ENCODE results near the gene MYO7B.

The MYO7B gene

DNA sequence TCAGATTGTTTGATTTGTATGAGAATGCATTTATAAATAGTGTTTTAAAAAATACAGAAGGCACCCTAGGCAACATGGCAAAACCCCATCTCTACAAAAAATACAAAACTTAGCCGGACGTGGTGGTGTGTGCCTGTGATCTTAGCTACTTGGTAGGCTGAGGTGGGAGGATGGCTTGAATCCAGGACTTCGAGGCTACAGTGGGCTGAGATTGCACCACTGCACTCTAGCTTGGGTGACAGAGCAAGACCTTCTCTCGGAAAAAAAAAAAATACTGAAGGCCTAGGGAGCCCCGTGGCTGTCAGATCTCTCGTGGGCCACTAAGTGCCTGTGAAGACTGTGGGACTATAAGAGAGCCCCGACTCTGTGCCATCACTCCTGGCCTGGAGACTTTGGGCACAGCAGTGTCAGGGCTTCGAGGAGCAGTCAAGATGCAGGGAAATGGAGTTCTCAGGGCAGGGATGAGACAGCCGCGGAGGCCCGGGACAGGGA is 40.5 kb downstream of the MYO7B start:
- no peak for ATAC-seq (ENCODE audit: low read depth)

GRCh38 chr2:127576433-127577207 is 41.1 kb downstream of the MYO7B start:
- peak; percentile 83 for ATAC-seq (ENCODE audit: low read depth)
- no peak for DNase-seq (ENCODE audit: low spot score)
- no peaks in the 10 kb centered on the region for H3K27me3 ChIP-seq (ENCODE audit: insufficient read depth, poor library complexity, severe bottlenecking)

More for the DNA sequence above, 40.5 kb downstream of the MYO7B start:
- H3K9me3 ChIP-seq (ENCODE audit: severe bottlenecking), result no peaks in the 10 kb centered on the region
- no peaks in the 10 kb centered on the region for H3K4me1 ChIP-seq (ENCODE audit: insufficient read depth, poor library complexity, severe bottlenecking)
- H3K27ac ChIP-seq (ENCODE audit: poor library complexity, severe bottlenecking), result no peak overlapping the region
- no peak overlapping the region for H3K4me3 ChIP-seq (ENCODE audit: severe bottlenecking)
- no peak for TF ChIP-seq CTCF (IDR thresholded peaks at IDR 0.05; ENCODE audit: poor library complexity, severe bottlenecking)
- H3K36me3 ChIP-seq (ENCODE audit: low read depth), result no peaks in the 10 kb centered on the region
- DNase-seq (ENCODE audit: low spot score), result no peak
- no peaks in the 10 kb centered on the region for H3K27me3 ChIP-seq (ENCODE audit: insufficient read depth, poor library complexity, severe bottlenecking)

DNA sequence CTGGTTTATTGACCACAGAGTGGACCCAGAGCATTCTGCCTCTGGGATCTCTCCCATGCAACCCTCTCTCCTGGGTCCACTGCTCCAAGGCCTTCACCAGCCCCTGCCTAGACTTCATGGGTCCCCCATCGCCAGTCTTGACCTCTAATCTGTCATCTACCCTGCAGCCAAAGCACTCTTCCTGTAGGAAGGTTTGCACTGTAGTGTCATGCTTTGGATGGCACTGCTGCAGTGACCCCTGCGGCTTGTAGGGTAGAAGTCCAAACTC is 41.7 kb downstream of the MYO7B start:
- no peak for TF ChIP-seq CTCF (IDR thresholded peaks at IDR 0.05; ENCODE audit: poor library complexity, severe bottlenecking)
- no peak overlapping the region for H3K27ac ChIP-seq (ENCODE audit: poor library complexity, severe bottlenecking)
- no peaks in the 10 kb centered on the region for H3K4me1 ChIP-seq (ENCODE audit: insufficient read depth, poor library complexity, severe bottlenecking)
- no peaks in the 10 kb centered on the region for H3K27me3 ChIP-seq (ENCODE audit: insufficient read depth, poor library complexity, severe bottlenecking)
- no peaks in the 10 kb centered on the region for H3K36me3 ChIP-seq (ENCODE audit: low read depth)
- ATAC-seq (ENCODE audit: low read depth) (no peak), DNase-seq (ENCODE audit: low spot score) (no peak)
- H3K4me3 ChIP-seq (ENCODE audit: severe bottlenecking), result no peak overlapping the region
- no peaks in the 10 kb centered on the region for H3K9me3 ChIP-seq (ENCODE audit: severe bottlenecking)

More at GRCh38 chr2:127576433-127577207, 41.1 kb downstream of the MYO7B start:
- no peak for TF ChIP-seq CTCF (IDR thresholded peaks at IDR 0.05; ENCODE audit: poor library complexity, severe bottlenecking)
- Histone ChIP-seq H3K4me3 (ENCODE audit: severe bottlenecking) (no peak overlapping the region), H3K36me3 (ENCODE audit: low read depth) (no peaks in the 10 kb centered on the region), H3K27ac (ENCODE audit: poor library complexity, severe bottlenecking) (no peak overlapping the region), H3K9me3 (ENCODE audit: severe bottlenecking) (no peaks in the 10 kb centered on the region), H3K4me1 (ENCODE audit: insufficient read depth, poor library complexity, severe bottlenecking) (no peaks in the 10 kb centered on the region)

DNA sequence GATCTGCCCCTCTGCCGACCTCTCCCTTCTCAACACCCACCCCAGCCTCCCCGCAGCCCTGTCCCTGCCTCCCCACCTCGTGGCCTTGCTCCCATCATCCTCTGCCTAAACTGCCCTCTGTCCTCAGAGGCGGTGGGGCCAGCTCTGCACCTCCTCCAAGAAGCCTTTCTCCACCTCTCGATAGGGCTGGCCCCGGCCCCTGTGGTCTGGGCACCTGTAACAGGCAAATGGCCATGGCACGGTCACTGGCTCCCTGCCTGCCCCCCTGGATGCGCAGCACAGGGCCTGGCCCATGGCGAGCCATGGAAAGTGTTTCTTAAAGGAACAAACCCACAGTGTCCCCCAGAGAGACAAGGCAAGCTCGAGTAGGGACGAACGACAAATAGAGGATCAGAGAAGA is 42.0 kb downstream of the MYO7B start:
- no peaks in the 10 kb centered on the region for H3K4me1 ChIP-seq (ENCODE audit: insufficient read depth, poor library complexity, severe bottlenecking)
- no peaks in the 10 kb centered on the region for H3K27me3 ChIP-seq (ENCODE audit: insufficient read depth, poor library complexity, severe bottlenecking)
- H3K4me3 ChIP-seq (ENCODE audit: severe bottlenecking), result no peak overlapping the region
- TF ChIP-seq CTCF (IDR thresholded peaks at IDR 0.05; ENCODE audit: poor library complexity, severe bottlenecking), result no peak
- ATAC-seq (ENCODE audit: low read depth) (no peak), DNase-seq (ENCODE audit: low spot score) (no peak)
- H3K36me3 ChIP-seq (ENCODE audit: low read depth), result no peaks in the 10 kb centered on the region
- H3K9me3 ChIP-seq (ENCODE audit: severe bottlenecking), result no peaks in the 10 kb centered on the region
- H3K27ac ChIP-seq (ENCODE audit: poor library complexity, severe bottlenecking), result no peak overlapping the region

- no peak for ATAC-seq (ENCODE audit: low read depth)
- TF ChIP-seq CTCF (IDR thresholded peaks at IDR 0.05; ENCODE audit: poor library complexity, severe bottlenecking), result no peak
These were observed 42.5 kb downstream of the MYO7B start for GRCh38 chr2:127577973-127578372.

More at GRCh38 chr2:127577973-127578372, 42.5 kb downstream of the MYO7B start:
- no peak for DNase-seq (ENCODE audit: low spot score)
- no peak overlapping the region for H3K27ac ChIP-seq (ENCODE audit: poor library complexity, severe bottlenecking)
- no peaks in the 10 kb centered on the region for H3K4me1 ChIP-seq (ENCODE audit: insufficient read depth, poor library complexity, severe bottlenecking)
- H3K27me3 ChIP-seq (ENCODE audit: insufficient read depth, poor library complexity, severe bottlenecking), result no peaks in the 10 kb centered on the region
- no peaks in the 10 kb centered on the region for H3K9me3 ChIP-seq (ENCODE audit: severe bottlenecking)
- no peak overlapping the region for H3K4me3 ChIP-seq (ENCODE audit: severe bottlenecking)
- H3K36me3 ChIP-seq (ENCODE audit: low read depth), result no peaks in the 10 kb centered on the region
